Dedifferentiated amniotic fluid mesenchymal stem cell (primary cell): ENCODE results near the gene ARHGAP30.
"Not testable (repeated sequence)": the region's sequence is repeated elsewhere in the genome, so short reads cannot be mapped to it uniquely, and the experiment has no call there.

Source experiments
- DNase-seq: peaks from one replicate; pipeline ENCODE4 v3.0.0-alpha.2; 2016; ENCODE audit errors: extremely low spot score

The ARHGAP30 gene

DNA sequence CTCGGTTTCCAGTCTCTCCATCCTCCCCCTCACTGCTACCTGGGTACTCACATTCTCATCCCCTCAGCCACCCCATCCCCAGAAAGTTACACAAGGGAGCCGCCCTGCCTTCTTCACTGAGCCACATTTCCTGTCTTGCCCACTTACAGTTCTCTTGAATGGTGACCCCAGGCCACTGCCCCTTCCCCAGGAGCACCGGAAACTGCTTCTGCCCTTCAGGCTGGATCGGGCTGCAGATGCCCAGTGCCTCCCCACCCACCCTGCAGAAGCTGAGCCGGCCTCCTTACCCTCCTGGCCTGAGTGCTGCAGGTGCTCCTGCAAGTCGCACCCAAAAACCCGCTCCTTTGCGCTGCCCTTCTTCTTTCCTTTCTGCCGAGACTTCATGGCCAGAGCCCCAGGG, 450 bp downstream of the ARHGAP30 start:
- DNase-seq: no peak

DNA sequence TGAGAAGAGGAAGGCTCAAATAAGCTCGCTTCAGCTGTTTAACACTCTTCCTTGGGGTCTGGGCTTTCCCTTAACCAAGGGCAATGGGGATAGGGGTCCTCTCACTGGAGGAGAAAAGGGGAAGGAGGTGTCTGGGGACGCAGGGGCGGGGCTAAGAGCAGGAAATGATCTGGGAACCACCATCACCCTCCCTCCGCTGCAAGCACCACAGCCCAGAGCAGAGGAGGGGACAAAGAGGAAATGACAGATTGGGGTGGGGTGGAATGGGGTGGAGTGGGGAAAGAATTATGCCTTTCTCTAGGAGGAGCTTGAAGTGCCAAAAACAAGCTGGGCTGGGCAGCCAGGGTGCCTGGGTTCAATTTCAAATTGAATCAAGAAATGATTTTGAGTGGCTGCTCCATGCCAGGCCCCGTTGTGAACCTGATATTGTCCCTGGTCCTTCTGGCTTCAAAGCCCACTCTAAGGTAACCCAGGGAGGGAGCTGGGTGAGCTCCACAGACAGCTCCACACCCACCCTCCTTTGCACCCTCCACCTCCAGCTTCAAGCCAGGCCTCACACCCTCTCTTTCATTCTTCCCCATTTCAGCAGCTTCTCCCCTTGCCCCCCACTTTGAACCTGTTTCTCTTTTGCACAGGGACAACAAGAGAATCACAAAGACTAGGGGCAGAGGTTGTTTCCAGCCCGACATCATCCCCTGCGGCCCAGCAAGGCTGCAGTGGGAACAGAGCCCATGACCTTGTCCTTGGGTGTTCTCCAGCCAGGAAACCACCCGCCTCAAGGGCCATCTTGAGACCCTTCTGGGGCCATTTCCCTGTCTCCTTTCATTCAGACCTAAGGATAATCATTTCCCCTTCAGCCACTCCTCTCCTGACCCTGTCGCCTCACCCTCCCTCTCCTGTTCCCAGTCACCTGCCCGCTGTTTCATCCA, 1.1 kb downstream of the ARHGAP30 start:
- DNase-seq: no peak

DNA sequence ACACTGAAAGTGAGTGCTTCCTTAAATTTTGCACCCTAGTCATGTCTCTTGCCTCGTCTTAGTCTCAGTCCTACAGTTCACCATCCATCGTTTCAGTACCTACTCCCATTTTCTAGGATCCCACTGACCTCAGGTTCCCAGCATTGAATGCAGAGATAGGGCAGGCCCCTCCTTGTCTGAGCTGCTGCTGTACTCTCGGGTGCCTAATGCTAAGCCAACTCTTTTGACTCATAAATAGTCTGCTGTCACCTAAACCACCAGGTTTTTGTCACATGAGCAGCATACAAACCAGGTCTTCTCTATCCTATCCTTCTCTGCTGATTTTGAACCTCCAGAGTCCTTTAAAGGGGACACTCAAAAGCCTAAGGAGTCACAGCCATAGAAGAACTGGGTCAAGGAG, 3.0 kb downstream of the ARHGAP30 start:
- DNase-seq: no peak

DNA sequence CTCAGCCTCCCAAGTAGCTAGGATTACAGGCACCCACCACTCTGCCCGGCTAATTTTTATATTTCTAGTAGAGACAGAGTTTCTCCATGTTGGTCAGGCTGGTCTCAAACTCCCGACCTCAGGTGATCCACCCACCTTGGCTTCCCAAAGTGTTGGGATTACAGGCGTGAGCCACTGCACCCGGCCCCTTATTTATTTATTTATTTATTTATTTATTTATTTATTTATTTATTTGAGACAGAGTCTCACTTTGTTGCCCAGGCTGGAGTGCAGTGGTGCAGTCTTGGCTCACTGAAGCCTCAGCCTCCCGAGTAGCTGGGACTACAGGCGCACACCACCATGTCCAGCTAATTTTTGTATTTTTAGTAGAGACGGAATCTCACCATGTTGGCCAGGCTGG, 4.0 kb downstream of the ARHGAP30 start:
- DNase-seq: not testable (repeated sequence)

DNA sequence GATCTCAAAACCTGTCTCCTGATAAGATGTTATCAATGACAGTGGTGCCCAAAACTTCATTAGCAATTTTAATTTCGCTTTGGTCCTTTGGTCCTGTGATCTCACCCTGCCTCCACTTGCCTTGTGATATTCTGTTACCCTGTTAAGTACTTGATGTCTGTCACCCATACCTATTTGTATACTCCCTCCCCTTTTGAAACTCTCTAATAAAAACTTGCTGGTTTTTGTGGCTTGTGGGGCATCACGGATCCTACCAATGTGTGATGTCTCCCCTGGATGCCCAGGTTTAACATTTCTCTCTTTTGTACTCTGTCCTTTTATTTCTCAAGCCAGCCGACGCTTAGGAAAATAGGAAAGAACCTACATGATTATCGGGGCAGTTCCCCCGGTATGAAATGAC, 5.8 kb downstream of the ARHGAP30 start:
- DNase-seq: not testable (repeated sequence)

DNA sequence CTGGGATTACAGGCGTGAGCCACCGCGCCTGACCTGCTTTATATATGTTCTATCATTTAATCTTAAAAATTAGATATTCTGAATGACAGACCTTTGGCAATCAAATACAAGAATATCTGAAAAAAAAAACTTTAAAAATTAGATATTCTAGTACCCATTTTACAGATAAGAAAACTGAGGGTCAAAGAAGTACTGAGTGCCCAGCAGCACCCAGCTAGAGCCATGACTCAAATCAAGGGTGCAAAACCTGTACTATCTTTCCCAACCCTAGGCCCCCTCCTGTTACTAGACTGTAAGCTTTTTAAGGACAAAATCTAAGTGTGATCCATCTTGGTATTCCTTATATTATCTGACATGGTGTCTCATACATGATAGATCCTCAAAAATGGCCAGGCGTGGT, 8.3 kb downstream of the ARHGAP30 start:
- DNase-seq: no peak

DNA sequence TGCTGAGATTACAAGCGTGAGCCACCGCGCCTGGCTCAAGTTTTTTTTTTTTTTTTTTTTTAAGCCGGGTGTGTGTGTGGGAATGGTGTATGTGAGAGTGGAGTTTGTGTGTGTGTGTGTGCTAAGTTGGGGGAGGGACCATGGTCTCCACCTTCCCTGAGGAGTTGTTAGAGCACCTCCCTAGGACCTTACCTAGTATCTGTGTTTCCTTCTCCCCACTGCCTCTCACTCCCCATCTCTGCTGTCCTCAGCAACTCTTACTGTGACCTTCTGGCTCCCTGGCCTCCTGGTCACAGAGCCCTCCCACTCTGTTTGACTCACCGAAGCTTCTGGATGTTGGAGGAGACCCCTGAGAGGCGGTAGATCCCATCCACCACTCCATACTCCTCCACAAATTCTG, 10.4 kb downstream of the ARHGAP30 start:
- DNase-seq: no peak

DNA sequence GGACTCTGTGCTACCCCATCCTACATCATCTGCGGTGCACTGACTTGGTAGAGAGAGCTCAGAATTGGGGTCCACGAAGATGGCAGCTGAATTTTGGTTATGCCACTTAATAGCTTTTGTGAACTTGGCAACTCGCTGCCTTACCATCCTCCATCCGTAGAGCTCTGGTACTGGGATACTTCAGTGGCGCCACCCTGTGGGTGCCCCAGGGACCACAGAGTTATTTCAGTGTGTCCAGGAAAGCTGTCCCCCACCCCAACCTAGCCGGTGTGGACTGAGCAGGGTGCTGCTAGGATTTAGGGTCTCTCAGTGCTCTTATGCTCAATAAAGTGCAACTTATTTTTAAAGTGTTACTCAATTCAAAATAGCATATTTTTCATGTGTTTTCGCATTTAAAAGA, 14.9 kb downstream of the ARHGAP30 start:
- no peak for DNase-seq

DNA sequence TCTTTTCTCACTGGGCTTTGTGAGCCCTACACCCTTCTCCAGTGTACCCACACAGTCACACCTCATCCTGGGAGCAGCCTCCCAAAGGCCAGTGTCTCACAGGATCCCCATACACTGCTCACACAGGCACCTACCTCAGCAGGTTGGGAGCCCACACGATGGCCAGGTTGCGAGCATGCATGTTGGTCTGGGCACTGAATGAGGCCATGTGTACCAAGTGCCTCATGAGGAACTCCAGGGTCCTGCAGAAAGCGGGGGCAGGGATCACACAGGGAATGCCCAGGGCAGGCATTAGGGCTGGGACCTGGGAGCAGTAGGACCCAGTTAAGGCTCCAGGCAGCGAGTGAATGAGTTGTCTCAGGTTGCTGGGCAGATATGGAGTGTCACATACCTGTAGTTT, 15.5 kb downstream of the ARHGAP30 start:
- DNase-seq: no peak

DNA sequence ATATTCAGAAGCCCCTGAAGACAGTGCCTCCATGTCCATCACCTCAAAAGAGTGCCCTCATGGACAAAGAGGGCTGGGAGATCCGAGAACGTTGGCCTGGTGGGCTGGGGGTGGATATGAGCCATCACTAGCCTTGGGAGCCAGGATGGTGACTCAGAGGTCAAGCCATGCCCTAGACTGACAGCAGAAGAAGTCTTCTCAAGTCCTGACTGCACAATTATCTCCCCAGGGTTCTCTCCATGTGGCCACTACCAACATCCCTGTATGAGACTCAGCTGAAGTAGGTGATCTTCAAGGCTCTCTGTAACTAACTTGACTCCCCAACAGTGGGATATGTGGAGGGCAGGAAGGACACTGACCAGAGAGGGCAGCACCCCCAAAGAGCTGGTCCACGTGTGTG, 16.8 kb downstream of the ARHGAP30 start:
- no peak for DNase-seq

DNA sequence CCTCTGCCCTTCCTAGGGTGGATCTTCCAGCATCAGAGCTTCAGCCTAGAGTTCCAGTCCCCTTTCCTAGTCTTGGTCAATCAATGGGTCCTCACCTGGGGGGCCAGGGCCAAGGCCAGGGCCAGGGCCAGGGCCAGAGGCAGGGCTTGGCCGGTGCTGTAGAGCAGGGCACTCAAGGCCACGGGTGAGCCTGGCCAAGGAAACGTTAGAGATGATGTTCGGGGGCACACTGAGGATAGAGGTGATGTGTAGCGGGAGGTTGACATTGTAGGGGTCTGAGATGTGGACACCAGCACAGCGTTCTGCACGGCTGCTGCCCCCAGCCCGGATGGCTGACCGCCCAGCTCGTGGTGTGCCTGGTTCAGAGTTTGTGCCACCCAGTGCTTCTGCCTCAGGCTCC, 18.5 kb downstream of the ARHGAP30 start:
- DNase-seq: no peak

DNA sequence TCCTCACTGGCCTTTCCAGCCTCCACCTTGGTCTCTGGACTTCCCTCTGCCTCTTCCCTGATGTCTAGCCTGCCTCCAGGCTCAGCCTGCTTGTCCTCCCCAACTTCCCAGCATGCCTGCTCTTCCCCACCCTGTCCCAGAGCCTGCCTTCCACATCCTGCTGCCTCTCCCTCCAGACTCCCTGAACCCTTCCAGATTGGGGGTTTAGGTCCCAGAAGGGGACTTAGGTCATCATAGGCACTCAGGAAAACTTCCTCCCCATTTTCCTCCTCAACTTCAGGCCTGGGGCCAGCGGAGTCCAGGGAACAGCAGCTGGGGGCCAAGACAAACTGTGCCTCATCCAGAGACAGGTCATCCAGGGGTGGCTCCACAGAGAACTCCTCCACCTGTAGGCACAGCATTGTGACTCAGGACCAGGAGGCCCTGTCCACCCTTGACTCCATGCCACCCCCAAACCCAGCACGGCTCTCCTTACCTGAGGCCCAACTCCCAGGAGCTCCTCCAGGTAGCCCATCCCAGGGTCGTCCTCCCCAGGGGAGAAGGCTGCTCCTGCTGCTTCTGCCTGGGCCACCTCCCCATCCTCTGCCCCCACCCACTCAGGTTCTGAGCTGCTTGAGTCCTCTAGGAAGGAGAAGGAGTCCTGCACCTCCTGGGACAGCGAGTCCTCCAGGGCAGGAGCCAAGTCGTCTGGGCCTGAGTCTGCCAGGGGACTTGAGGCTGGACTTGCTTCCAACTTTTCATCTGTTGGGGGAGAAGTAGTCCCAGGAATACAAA, 20.6 kb downstream of the ARHGAP30 start:
- no peak for DNase-seq

DNA sequence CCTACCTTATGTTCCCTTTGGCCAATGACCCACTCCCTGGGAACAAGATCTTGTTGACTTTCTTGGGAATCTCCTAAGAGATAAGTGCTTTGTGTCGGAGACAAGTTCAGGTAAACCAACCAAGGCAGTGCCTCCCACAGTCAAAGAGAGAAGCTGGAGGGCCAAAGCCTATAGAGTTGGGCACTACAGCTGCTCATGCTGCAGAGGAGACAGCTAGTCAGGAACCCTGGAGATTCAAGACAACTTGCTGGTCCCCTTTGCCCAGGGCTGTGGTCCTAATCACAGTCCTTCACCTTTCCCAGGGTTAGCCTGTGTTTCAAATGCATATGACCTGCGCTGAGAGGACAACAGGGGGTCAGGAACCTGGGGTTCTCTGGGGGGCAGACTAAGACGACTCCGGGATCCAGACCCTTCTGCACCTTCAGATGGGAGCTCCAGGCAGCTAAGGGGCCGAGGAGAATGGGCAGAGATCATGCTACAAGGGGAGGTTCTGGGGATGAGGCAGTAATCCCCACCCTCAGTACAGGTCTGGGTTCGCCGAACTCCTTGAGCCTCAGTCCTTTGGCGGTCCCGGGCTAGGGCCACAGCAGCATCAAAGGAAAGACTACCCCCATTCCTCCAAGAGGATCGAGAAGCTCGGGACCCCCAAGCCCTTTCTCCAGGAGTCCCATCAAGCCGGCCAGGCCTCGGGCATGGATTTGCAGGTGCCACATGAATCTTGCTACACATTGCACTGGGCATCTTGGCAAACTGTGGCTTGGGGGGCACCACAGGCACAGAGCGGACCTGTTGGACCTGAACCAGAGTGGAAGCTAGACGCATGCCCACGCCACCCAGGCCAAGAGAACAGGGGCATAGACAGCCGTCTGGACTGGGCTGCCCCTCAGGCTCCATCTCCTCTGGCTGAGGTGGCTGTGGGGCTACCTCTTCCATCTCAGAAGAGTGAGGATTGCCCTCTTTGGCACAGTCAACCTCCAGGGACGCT, 22.0 kb downstream of the ARHGAP30 start:
- DNase-seq: no peak

DNA sequence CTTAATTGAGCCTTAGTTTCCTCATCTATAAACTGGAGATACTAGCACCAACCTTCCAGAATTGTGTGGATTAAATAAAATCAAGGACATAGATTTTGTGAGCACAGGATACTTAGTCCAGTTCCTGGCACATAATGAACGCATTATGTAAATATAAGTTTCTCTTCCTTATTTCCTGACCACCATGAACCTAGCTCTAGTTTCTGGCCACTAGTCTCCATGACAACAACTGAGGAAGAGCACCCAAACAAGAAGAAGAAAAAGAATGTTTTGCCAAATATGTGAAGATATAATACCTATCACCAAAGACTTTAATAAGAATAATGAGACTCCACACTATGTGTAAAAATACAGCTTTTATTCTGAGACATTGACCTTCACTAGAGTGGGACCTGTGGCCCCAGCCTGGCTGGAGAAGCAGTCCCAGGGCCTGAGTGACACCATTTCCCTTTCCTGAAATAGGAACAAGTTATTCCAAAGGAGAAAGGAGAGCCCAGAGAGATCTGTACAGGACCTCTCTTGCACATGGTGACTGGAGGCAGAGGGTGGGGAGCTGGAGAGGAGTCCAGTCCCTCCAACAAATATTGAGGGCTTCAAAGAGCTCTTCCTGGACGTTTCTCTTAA, 23.0 kb downstream of the ARHGAP30 start:
- no peak for DNase-seq

DNA sequence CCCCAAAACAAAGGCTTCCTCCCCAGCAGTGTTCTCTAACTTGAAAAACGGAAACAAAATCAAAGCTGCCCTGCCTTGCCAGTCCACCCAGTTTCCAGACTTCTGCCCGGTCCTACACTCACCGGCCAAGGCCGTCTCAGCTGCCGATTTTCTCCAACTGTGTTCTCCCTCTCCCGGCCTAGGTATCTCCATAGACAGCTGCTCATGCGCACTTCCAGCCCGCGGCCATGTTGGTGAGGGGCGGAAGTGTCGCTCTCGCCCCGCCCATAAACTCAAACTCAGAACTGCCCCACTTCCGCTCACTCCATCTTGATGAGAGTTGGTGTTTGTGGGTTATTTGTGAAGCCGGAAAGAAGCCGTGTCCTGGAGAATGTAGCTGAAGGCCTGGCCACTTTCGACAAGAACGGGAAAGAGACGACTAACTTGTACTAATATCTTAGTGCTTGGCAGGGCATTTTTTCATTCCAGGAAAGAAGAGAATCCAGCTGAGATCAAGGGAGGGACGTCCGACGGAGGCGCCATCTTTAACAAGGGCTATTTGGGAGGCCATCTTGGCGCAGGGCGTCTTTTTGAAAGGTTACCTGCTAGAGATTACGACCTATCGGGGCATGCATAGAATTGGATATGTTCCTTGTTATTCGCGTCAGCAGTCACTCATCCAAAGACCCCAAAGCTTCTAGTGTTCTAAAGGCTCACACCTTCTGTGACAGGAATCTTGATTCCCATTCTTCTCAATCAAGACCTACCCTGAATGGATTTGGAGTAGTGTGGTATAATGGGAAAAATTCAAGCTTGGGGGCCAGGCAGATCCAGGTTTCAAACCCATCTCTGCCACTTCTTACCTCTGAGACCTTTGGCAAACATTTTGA, 23.7 kb downstream of the ARHGAP30 start, which contains the start of gene USF1:
TSS of gene USF1 (minus strand) at position 242 of the 869 bp plus-strand sequence. CDS start 2,702 bp downstream, outside the sequence.
- DNase-seq: peak; percentile 95

DNA sequence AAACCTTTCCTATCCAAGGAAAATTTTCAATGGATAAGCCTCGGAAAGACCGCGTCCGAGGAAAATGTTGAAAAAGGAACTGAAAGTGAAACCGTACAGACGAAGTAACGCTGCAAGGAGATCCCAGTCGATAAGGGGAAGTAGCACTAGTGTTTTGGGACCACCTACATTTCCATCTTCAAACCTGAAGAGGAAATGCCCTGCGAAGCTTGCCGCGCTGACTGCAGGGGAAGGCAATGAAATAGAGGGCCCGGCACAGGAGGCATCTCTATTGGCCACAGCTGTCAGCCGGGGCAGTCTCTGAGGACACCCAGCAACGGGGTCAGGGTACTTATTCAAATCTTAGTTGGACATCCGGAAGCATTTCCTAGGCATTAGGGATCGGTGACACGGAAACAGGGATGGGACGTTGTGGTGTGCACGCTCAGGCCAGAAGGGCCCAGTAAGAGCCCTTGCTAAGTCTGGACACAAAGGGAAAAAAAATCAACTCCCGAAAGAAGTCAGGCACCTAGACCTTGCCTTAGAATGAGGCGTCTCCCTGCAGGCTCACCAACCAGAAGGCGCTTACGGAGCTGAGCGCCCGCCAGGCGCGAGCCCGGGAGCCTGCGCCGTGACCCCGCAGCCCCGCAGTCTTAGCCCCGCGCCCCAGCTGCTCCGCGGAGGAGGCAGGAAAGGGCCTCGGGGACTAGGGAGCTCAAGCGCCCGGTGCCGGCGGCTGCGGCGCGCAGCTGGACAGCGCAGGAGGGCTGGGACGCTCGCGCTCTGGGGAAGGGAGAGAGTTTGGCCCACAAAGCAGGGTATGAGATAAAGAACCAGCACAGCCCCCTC, 24.6 kb downstream of the ARHGAP30 start:
- peak; percentile 47 for DNase-seq

DNA sequence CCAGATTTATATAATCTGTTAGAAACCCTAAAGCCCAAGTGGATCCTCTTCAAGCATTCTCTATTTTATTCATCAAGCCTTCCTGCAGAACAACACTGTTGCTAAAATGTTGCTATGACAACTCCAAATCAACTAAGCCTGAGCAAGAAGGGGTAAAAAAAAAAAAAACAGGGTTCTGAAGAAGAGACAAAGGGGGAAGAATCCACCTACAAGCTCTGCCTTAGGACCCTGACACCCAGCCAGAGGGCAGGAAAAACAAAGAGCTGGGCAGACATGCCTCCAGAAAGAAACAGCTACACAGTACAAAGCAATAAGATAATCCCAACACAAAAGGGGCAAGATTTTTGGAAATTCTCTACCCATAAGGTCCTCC, 25.2 kb downstream of the ARHGAP30 start:
- DNase-seq: no peak

DNA sequence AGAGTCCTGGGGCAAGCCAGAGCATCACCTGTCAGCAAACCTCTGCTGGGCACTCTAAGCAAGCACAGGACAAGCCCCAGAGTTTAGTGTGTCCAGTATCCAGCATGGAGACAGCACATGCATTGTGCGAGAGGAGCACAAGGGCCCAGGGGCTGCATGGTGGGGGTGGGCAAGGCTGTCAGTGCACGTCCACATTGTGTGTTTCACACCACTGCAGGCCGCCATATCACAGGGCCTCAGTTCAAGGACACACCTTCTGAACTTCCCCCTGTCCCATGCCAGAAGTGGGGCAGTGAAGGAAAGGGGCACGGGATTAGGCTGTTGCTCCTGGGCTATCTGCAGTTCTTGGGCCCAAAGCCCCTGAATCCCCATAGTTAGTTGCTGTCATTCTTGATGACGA, 30.1 kb downstream of the ARHGAP30 start:
- DNase-seq: no peak

DNA sequence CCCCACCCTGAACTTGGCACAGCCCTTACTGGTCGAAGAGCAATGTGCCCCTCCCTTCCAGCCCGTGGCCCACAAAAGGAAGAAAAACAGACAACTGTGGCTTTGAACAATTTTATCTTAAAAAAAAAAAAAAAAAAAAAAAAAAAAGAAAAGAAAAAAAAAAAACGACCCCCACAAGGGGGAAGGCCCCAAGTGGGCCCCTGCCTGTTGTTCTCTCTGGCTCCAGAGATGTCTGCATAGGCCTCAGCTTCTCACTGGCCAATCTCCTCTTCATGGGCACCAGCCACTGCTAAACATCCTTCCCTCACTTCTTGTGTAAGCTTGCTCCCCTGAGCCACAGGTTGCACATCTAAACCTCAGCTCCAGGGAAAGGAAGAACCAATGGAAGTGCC, 30.5 kb downstream of the ARHGAP30 start:
- DNase-seq: no peak
